GM08714 (cell line): Measurements from ENCODE around the gene NFKB2.

Experiments
- H3K4me3 ChIP-seq: fragments of 200-500 bp; sonication (Bioruptor generic); 2 replicates; pipeline ENCODE4 v1.5.1; 2014; ENCODE audit warnings: mild to moderate bottlenecking, low read length, inconsistent platforms
- ZNF274 ChIP-seq: IDR thresholded peaks from 2 replicates; pipeline ENCODE4 v1.6.1; 2012; ENCODE audit warnings: mild to moderate bottlenecking, low read depth, low read length

NFKB2 gene

GRCh38 chr10:102409604-102410428 is 14.3 kb downstream of the NFKB2 start:
- no peak for TF ChIP-seq ZNF274
- no peak overlapping the region for H3K4me3 ChIP-seq

DNA sequence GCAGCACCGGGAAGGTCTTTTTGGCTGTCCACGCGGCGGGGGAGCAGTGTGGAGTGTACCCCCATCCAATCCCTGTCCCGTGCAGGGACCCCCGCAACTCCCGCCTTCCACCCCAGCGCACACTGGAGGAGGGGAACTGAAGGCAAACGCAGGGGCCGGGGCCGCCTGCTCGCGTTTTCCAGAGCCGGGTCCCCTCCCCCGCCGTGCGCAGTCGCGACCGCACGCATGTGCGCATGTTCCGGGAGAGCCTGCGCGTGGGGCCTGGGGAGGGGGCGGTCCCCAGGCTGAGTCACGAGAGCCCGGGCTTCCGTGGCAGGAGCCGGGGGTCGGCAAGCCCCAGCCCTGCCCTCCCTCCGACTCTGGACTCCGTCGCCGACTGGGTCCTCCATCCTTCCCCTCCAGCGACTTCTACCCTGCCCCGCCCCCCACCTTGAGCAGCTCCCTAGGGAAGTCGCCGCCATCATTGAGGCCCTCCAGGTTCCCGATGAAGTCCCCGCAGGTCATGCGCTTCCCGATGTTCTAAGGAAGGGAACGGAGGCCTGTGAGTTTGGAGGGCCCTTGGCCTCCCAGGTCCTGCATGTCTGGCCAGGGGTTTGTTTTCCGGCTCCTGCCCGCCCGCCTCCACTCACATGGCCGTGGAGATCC is 15.0 kb downstream of the NFKB2 start:
- H3K4me3 ChIP-seq: no peak overlapping the region
- TF ChIP-seq ZNF274: no peak

- TF ChIP-seq ZNF274: no peak
Observed at GRCh38 chr10:102411341-102412255, 16.1 kb downstream of the NFKB2 start.

GRCh38 chr10:102412293-102412692 is 16.8 kb downstream of the NFKB2 start:
- no peak overlapping the region for H3K4me3 ChIP-seq
- no peak for TF ChIP-seq ZNF274

More at GRCh38 chr10:102411341-102412255, 16.1 kb downstream of the NFKB2 start:
- no peak overlapping the region for H3K4me3 ChIP-seq

GRCh38 chr10:102413053-102413705 is 17.7 kb downstream of the NFKB2 start:
- no peak for TF ChIP-seq ZNF274
- no peak overlapping the region for H3K4me3 ChIP-seq

GRCh38 chr10:102413806-102414561 is 18.5 kb downstream of the NFKB2 start:
- no peak overlapping the region for H3K4me3 ChIP-seq
- no peak for TF ChIP-seq ZNF274

GRCh38 chr10:102414749-102415148 is 19.2 kb downstream of the NFKB2 start:
- TF ChIP-seq ZNF274: no peak
- H3K4me3 ChIP-seq: no peak overlapping the region

- no peak for TF ChIP-seq ZNF274
- H3K4me3 ChIP-seq: no peak overlapping the region
Observed at GRCh38 chr10:102416283-102416682, 20.8 kb downstream of the NFKB2 start.

GRCh38 chr10:102416695-102417094 is 21.2 kb downstream of the NFKB2 start:
- no peak overlapping the region for H3K4me3 ChIP-seq
- TF ChIP-seq ZNF274: no peak

DNA sequence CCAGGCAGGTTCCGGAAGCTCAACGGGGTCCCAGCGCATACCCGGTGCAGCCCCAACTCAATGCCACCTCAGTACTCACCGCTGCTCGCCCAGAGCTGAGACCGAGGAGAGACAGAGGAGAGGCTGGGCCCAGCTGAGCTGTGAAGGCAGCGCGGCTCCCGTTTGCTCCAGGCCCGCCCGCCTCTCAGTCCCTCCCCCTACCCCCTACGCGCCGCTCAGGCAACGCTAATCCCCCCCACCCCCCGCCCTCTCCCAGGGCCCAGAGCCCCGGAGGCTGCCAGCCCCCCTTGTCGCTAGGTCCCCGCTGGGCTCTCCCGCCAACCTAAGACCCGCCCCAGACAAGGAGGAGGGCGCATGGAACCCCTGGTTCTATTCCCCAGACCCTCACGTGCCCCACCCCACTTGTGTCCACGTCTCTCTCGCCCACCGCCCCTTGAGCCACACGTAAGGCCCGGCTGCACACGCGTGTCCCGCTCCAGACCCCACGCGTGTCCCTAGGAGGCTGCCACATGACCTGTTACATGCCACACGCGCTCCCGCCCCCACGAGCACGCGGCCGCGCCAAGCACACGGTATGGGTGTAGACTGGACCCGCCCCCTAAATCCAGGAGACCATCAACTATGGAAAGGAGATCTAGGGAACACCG is 23.2 kb downstream of the NFKB2 start, which contains the start of gene PSD:
Gene PSD, minus strand, starts transcription at position 164 of the 647 bp plus-strand sequence. CDS start 1,747 bp downstream, outside the sequence.
- no peak for TF ChIP-seq ZNF274
- peak within 1 kb of the TSS; percentile 74; the same call in 1 of the 2 replicates for H3K4me3 ChIP-seq

DNA sequence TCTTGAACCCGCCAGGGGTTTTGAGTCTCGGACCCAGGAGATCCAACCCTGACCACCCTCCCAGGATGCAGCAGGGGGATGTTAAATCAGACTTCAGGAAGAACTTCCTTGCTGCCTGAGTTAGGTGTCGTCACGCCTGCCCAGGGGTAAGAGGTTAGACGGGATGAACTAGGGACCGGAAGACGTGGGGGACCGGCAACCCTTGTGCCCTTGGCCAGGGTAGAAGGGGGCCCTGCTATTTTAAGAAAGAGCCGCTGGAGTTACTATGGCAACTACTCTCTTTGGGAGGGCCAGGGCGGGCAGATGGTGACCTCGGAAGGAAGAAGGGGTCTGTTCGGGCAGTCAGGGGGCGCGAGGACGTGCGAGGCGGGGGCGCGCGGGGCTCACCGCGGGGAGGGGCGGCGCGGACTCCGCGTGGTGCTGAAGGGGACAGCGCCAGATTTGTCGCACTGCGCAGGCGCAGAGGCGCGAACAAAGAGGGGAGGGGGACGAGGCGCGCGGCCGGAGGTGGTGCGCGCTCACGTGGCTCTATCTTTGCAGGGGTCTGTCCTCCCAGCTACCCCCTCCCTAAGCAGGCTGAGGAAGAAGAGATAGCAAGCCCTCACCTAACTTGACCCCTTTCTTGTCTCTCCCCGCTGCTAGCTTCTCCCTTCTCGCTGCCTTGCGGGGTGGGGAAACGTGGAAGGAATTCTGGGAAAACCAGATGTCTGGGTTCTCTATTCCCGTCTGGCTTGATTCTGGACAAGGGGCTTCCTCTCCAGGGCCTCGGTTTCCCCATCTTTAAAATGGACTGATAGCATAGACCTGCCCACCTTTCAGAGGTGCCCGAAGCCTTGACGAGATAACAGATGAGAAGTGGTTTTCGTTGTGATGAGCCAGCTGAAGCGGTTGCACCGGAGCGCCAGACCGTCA is 24.0 kb downstream of the NFKB2 start:
- no peak for TF ChIP-seq ZNF274
- peak overlapping the region; percentile 74; the same call in 1 of the 2 replicates for H3K4me3 ChIP-seq
